H1 (cell line): Measurements from ENCODE around the gene AHSP. TPM values are rescaled to one million over a fixed set of nuclear protein-coding genes. Genes with fewer than 3 reads are reported as not detected.

Experiments used
- CTCF ChIA-PET: fragments of 300-600 bp; sonication (Branson Sonifier 250); formaldehyde crosslinking; loops from one replicate; lab custom pipeline; 2021; ENCODE audit not compliant: partially characterized antibody; lab: Charles Lee
- POLR2A ChIA-PET: fragments of 300-600 bp; sonication (Branson Sonifier 250); formaldehyde crosslinking; loops from one replicate; lab custom pipeline; 2021; ENCODE audit warnings: inconsistent platforms; ENCODE audit not compliant: partially characterized antibody; lab: Charles Lee
- DNase-seq, 2 experiments: peaks; one replicate each; pipeline versions ENCODE4 v3.0.0 to v3.0.0-alpha.2; 2010 to 2022; ENCODE audit warnings: low spot score in 2 of 2, low read depth in 1 of 2, mixed read lengths in 1 of 2
- FAIRE-seq: peaks from 2 replicates; lab custom pipeline; 2011; peaks lifted over from hg19 to GRCh38; lab: Jason Lieb, UNC
- H2AFZ ChIP-seq: 2 replicates; pipeline ENCODE4 v1.8.1; 2012; ENCODE audit warnings: low read length, inconsistent platforms
- H2AK5ac ChIP-seq: 2 replicates; pipeline ENCODE4 v1.6.1; 2013; ENCODE audit warnings: low read depth, low read length
- H2BK120ac ChIP-seq: replicated peaks from 2 replicates; pipeline ENCODE3; 2013; ENCODE audit warnings: low read depth, low read length, inconsistent platforms
- H2BK12ac ChIP-seq: 2 replicates; pipeline ENCODE4 v1.6.1; 2013; ENCODE audit warnings: low read depth, low read length
- H2BK15ac ChIP-seq: 2 replicates; pipeline ENCODE4 v1.6.1; 2013; ENCODE audit warnings: low read length
- H2BK20ac ChIP-seq: 2 replicates; pipeline ENCODE4 v1.6.1; 2013; ENCODE audit warnings: low read length
- H2BK5ac ChIP-seq: 2 replicates; pipeline ENCODE4 v1.6.1; 2013; ENCODE audit warnings: low read depth, low read length
- H3K14ac ChIP-seq: 2 replicates; pipeline ENCODE4 v1.6.1; 2013; ENCODE audit warnings: inconsistent platforms; ENCODE audit not compliant: insufficient read length
- H3K18ac ChIP-seq: 2 replicates; pipeline ENCODE4 v1.6.1; 2013; ENCODE audit warnings: low read length; ENCODE audit errors: extremely low read depth
- H3K23ac ChIP-seq: 2 replicates; pipeline ENCODE4 v1.6.1; 2013; ENCODE audit warnings: inconsistent platforms; ENCODE audit not compliant: insufficient read length
- H3K23me2 ChIP-seq: 2 replicates; pipeline ENCODE4 v1.6.1; 2013; ENCODE audit warnings: low read depth, low read length
- H3K27ac ChIP-seq: 2 replicates; pipeline ENCODE4 v1.6.1; 2011; ENCODE audit warnings: low read depth, low read length, inconsistent platforms
- H3K27me3 ChIP-seq, 4 experiments: replicated peaks in 1 of 4; 1 replicate in 1 of 4; 2 replicates in 3 of 4; pipeline versions ENCODE4 v1.6.1 to v1.8.1; 2011 to 2013; ENCODE audit warnings: low read length in 3 of 4, mild to moderate bottlenecking in 3 of 4, inconsistent platforms in 2 of 4, mixed read lengths in 2 of 4, moderate library complexity in 1 of 4; ENCODE audit not compliant: control insufficient read depth in 3 of 4, insufficient read depth in 3 of 4; ENCODE audit errors: extremely low read depth in 1 of 4
- H3K36me3 ChIP-seq, 4 experiments: 2 replicates each; pipeline versions ENCODE4 v1.6.1 to v1.8.1; 2011 to 2013; ENCODE audit warnings: mild to moderate bottlenecking in 4 of 4, low read length in 3 of 4, moderate library complexity in 2 of 4, control low read depth in 1 of 4, inconsistent platforms in 1 of 4; ENCODE audit not compliant: insufficient read depth in 4 of 4, control insufficient read depth in 2 of 4
- H3K4ac ChIP-seq: replicated peaks from 2 replicates; pipeline ENCODE3; 2013; ENCODE audit warnings: low read length, low read depth, mixed read lengths, inconsistent platforms; ENCODE audit not compliant: insufficient read length
- H3K4me1 ChIP-seq, 4 experiments: replicated peaks in 1 of 4; 1 replicate in 1 of 4; 2 replicates in 3 of 4; pipeline versions ENCODE4 v1.6.1 to v1.8.1; 2011 to 2013; ENCODE audit warnings: low read length in 3 of 4, inconsistent platforms in 2 of 4, mixed read lengths in 1 of 4; ENCODE audit not compliant: insufficient read depth in 4 of 4, control insufficient read depth in 3 of 4
- H3K4me2 ChIP-seq, 2 experiments: 2 replicates each; pipeline versions ENCODE4 v1.6.1 to v1.8.1; 2011 to 2013; ENCODE audit warnings: low read depth in 2 of 2, low read length in 2 of 2, control low read depth in 1 of 2, inconsistent platforms in 1 of 2, mild to moderate bottlenecking in 1 of 2; ENCODE audit not compliant: insufficient read depth in 1 of 2
- H3K4me3 ChIP-seq, 4 experiments: fragments of 200-600, 300-600 bp in 1 of 4; sonication (generic), shearing (Covaris generic), sonication (Bioruptor Twin) in 1 of 4; 2 replicates each; pipeline versions ENCODE4 v1.5.1 to v1.8.1; 2011 to 2016; ENCODE audit warnings: low read length in 4 of 4, low read depth in 3 of 4, control low read depth in 2 of 4, inconsistent platforms in 2 of 4, mild to moderate bottlenecking in 2 of 4, mixed read lengths in 1 of 4, moderate library complexity in 1 of 4; ENCODE audit not compliant: insufficient read depth in 2 of 4; ENCODE audit errors: extremely low read depth in 1 of 4
- H3K56ac ChIP-seq: replicated peaks from 2 replicates; pipeline ENCODE3; 2013; ENCODE audit warnings: low read depth, mild to moderate bottlenecking, mixed read lengths, low read length, inconsistent platforms; ENCODE audit not compliant: insufficient read length
- H3K79me1 ChIP-seq: 2 replicates; pipeline ENCODE4 v1.6.1; 2013; ENCODE audit warnings: low read depth, low read length, control low read depth
- H3K79me2 ChIP-seq, 2 experiments: 2 replicates each; pipeline versions ENCODE4 v1.6.1 to v1.8.1; 2012 to 2013; ENCODE audit warnings: low read length in 2 of 2, mild to moderate bottlenecking in 2 of 2, inconsistent platforms in 1 of 2; ENCODE audit not compliant: insufficient read depth in 2 of 2, control insufficient read depth in 1 of 2
- H3K9ac ChIP-seq, 4 experiments: replicated peaks in 1 of 4; 1 replicate in 1 of 4; 2 replicates in 3 of 4; pipeline versions ENCODE4 v1.6.1 to v1.8.1; 2011 to 2013; ENCODE audit warnings: low read depth in 3 of 4, low read length in 3 of 4, control low read depth in 2 of 4, mild to moderate bottlenecking in 2 of 4, moderate library complexity in 2 of 4, inconsistent platforms in 1 of 4; ENCODE audit errors: extremely low read depth in 1 of 4
- H3K9me3 ChIP-seq, 2 experiments: 2 replicates each; pipeline versions ENCODE4 v1.6.1 to v1.8.1; 2012 to 2013; ENCODE audit warnings: mild to moderate bottlenecking in 2 of 2, moderate library complexity in 2 of 2, control low read depth in 1 of 2, inconsistent platforms in 1 of 2, low read depth in 1 of 2, low read length in 1 of 2, mixed read lengths in 1 of 2; ENCODE audit not compliant: insufficient read depth in 2 of 2
- H4K20me1 ChIP-seq, 2 experiments: replicated peaks in 1 of 2; 2 replicates each; pipeline versions ENCODE3 to v1.8.1; 2011 to 2013; ENCODE audit warnings: inconsistent platforms in 2 of 2, low read length in 2 of 2, mild to moderate bottlenecking in 1 of 2; ENCODE audit not compliant: insufficient read depth in 2 of 2, control insufficient read depth in 1 of 2
- H4K5ac ChIP-seq: 2 replicates; pipeline ENCODE4 v1.6.1; 2013; ENCODE audit warnings: low read length, low read depth, mixed read lengths, inconsistent platforms; ENCODE audit not compliant: insufficient read length
- H4K8ac ChIP-seq: 2 replicates; pipeline ENCODE4 v1.8.0; 2013; ENCODE audit warnings: mild to moderate bottlenecking, moderate library complexity, low read length, inconsistent platforms; ENCODE audit not compliant: insufficient read depth; ENCODE audit errors: extremely low read depth
- H4K91ac ChIP-seq: replicated peaks from 2 replicates; pipeline ENCODE3; 2013; ENCODE audit warnings: low read length, mixed read lengths, inconsistent platforms; ENCODE audit not compliant: insufficient read length
- GTF2F1 ChIP-seq: IDR thresholded peaks from 2 replicates; pipeline ENCODE4 v1.6.1; 2012; ENCODE audit warnings: low read depth, low read length, improper control_type of control experiment, borderline replicate concordance
- RAD21 ChIP-seq, 2 experiments: IDR thresholded peaks in 1 of 2; conservative IDR thresholded peaks in 1 of 2; 2 replicates each; pipeline ENCODE4 v1.6.1; 2011; ENCODE audit warnings: low read depth in 2 of 2, low read length in 2 of 2, improper control_type of control experiment in 1 of 2, inconsistent platforms in 1 of 2, mild to moderate bottlenecking in 1 of 2, moderate library complexity in 1 of 2
- RNF2 ChIP-seq: fragments of 200-900, 300-1000 bp; sonication (generic); IDR thresholded peaks from 2 replicates; pipeline ENCODE4 v1.7.1; 2016; ENCODE audit warnings: borderline replicate concordance, low read depth, mild to moderate bottlenecking, antibody characterized with exemption, low read length; ENCODE audit not compliant: poor library complexity, severe bottlenecking; ENCODE audit errors: missing control alignments
- WGBS, 2 experiments: shearing (Covaris generic) in 1 of 2; methylation state at CpG; one replicate each; pipeline versions ENCODE4 v1.1.6 to v1.1.7; 2013 to 2015; ENCODE audit warnings: low lambda C conversion rate in 2 of 2, mixed read lengths in 2 of 2, inconsistent platforms in 1 of 2, low coverage in 1 of 2, missing lambda C conversion rate in 1 of 2; ENCODE audit not compliant: insufficient replicate concordance in 2 of 2, insufficient coverage in 1 of 2, insufficient read length in 1 of 2; ENCODE audit errors: extremely low coverage in 1 of 2, missing lambda C conversion rate in 1 of 2; 5-methylcytosine and 5-hydroxymethylcytosine counted together
- polyA plus RNA-seq, 7 experiments: library from polyadenylated mRNA; depleted of rRNA in 3 of 7; stranded (reverse) in 5 of 7; unstranded in 2 of 7; fragments of >200 nt in 5 of 7; fragments of 200-250 nt in 2 of 7; gene quantifications; 1 replicate in 5 of 7; 2 replicates in 1 of 7; 4 replicates in 1 of 7; pipeline versions ENCODE4 v1.2.1 to v1.2.3, GENCODE V29; 2011 to 2013; ENCODE audit warnings: missing spikeins in 2 of 7, mixed read lengths in 2 of 7
- total RNA-seq: library from RNA; stranded (reverse); fragmentation: NEBNext Ultra II Directional; extraction: Animal tissue kit (Norgen Biotek cat#: 25700); gene quantifications from 2 replicates; pipeline ENCODE4 v1.2.1, GENCODE V29; 2021

AHSP gene
- total and polyA plus RNA-seq, 2 of the 8 experiments (the other 6 are each of a cell fraction or from before 2014, with no cell fraction given) = 0.91 to 15.3 TPM

DNA sequence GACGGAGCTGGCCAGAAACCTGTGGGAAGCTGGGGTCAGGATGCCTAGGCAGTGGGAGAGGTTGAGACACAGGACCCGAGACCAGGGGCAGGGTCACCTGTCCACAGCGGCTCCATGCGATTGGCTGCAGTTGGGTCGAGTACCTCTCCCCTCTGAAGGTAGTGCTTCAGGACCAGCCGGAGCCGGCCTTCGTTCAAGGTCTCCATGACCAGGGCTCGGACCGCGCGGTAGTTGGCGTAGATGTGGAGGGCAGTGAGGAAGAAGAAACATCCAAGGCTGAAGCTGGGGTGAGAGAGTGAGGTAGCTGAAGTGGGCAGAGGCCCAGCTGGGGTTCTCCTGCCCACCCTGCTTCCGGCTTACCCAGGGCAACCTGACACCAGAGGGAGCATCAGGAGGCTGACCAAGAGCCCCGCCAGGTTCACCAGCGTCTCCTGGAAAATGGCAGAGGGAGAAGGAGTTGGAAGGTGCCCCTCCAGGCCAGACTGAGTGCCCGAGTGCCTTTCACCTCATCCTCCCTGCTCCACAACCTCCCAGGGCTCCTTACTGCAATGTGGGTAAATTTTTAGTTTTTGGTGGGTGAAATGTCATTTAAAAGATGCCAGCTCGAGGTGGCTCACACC lies 34.1 kb upstream of the AHSP start:
- Histone ChIP-seq H2BK15ac (no peak overlapping the region), H3K56ac (no peak overlapping the region), H2BK5ac (no peak overlapping the region), H2BK20ac (no peak overlapping the region), H4K20me1 (peaks cover 0 to 9% of the 10 kb centered on the region in 2 experiments), H3K4me2 (no peak overlapping the region), H3K4ac (no peak overlapping the region), H3K27ac (no peak overlapping the region), H3K9ac (no peak overlapping the region), H3K14ac (no peak overlapping the region), H3K23ac (no peak overlapping the region), H4K91ac (no peak overlapping the region), H3K79me1 (no peaks in the 10 kb centered on the region), H3K4me1 (no peaks in the 10 kb centered on the region; a peak in 3 of 7 replicates), H3K36me3 (peaks cover 0 to 6% (median under 1%) of the 10 kb centered on the region in 4 experiments; a peak in 2 of 8 replicates), H4K8ac (no peak overlapping the region), H3K9me3 (no peaks in the 10 kb centered on the region), H3K79me2 (no peaks in the 10 kb centered on the region), H2BK120ac (no peak overlapping the region), H4K5ac (no peak overlapping the region), H3K18ac (no peak overlapping the region), H3K23me2 (peaks cover under 1% of the 10 kb centered on the region; the same call in 1 of the 2 replicates), H2BK12ac (no peak overlapping the region), H3K4me3 (no peak overlapping the region), H2AK5ac (no peak overlapping the region), H3K27me3 (peaks cover 6 to 15% (median 11%) of the 10 kb centered on the region in 4 experiments; a peak in 6 of 7 replicates), H2AFZ (no peak overlapping the region)
- DNase-seq (no peak), FAIRE-seq (no peak)
- ChIA-PET POLR2A (interaction anchor here (0.6 to 2.6 kb wide), 4 partner anchors 10 to 36 kb away, joined by 3 to 8 read pairs (median 3); partner anchors contain the start of gene RUSF1), CTCF (interaction anchor here (0.7 to 1.6 kb wide), 3 partner anchors 8 to 43 kb away, joined by 3 to 4 read pairs (median 4); no protein-coding TSS in a partner anchor)
- 90% methylated on average over 18 of the region's 18 CpGs; no CpG with 5 or more reads in 1 of the 2 experiments for whole genome bisulfite sequencing, 2 experiments
- TF ChIP-seq GTF2F1 (no peak), RAD21 (IDR thresholded peaks at IDR 0.05 in 1 of 2, conservative IDR thresholded peaks at IDR 0.05 in 1 of 2; ENCODE audit: low read depth in 2 of 2, low read length in 2 of 2) (no peak), RNF2 (no peak)
